Stimulated activated CD8-positive, alpha-beta memory T cell treated with anti-CD3 and anti-CD28 coated beads, Interleukin-4, amount 100 ng/mL, for 48 hours (primary cell): ENCODE measurements around the gene TJAP1.

ENCODE experiments used
- DNase-seq: peaks from one replicate; pipeline ENCODE4 v3.0.0-alpha.2; 2020

Gene TJAP1

GRCh38 chr6:43477235-43478007, at the start of gene TJAP1:
TSS of gene TJAP1 (plus strand) at chr6:43477570. CDS start at chr6:43499002, 21,432 bp downstream.
- DNase-seq: peak; percentile 100

GRCh38 chr6:43428112-43428570, 49.2 kb upstream of the TJAP1 start:
- DNase-seq: no peak

- no peak for DNase-seq
These were observed 48.5 kb upstream of the TJAP1 start for GRCh38 chr6:43428874-43429273.

GRCh38 chr6:43432009-43432945, 45.1 kb upstream of the TJAP1 start:
- DNase-seq: no peak

GRCh38 chr6:43433148-43433547, 44.2 kb upstream of the TJAP1 start:
- no peak for DNase-seq

GRCh38 chr6:43434001-43434840, 43.1 kb upstream of the TJAP1 start:
- DNase-seq: no peak

- DNase-seq: no peak
These were observed 42.4 kb upstream of the TJAP1 start for GRCh38 chr6:43434943-43435342.

GRCh38 chr6:43435682-43436437, 41.5 kb upstream of the TJAP1 start:
- DNase-seq: no peak

- no peak for DNase-seq
These were observed 40.6 kb upstream of the TJAP1 start for GRCh38 chr6:43436577-43437282.

- no peak for DNase-seq
These were observed 39.7 kb upstream of the TJAP1 start for GRCh38 chr6:43437700-43438099.

GRCh38 chr6:43442935-43443334, 34.4 kb upstream of the TJAP1 start:
- DNase-seq: no peak

- no peak for DNase-seq
These were observed 33.3 kb upstream of the TJAP1 start for GRCh38 chr6:43444036-43444435.

GRCh38 chr6:43444582-43444981, 32.8 kb upstream of the TJAP1 start:
- DNase-seq: no peak

- no peak for DNase-seq
These were observed 31.8 kb upstream of the TJAP1 start for GRCh38 chr6:43445576-43445975.

GRCh38 chr6:43447604-43448003, 29.8 kb upstream of the TJAP1 start:
- no peak for DNase-seq

GRCh38 chr6:43448916-43449315, 28.5 kb upstream of the TJAP1 start:
- DNase-seq: no peak

GRCh38 chr6:43450699-43451131, 26.7 kb upstream of the TJAP1 start:
- DNase-seq: no peak

GRCh38 chr6:43451348-43451747, 26.0 kb upstream of the TJAP1 start:
- no peak for DNase-seq

- no peak for DNase-seq
These were observed 25.4 kb upstream of the TJAP1 start for GRCh38 chr6:43451939-43452338.

GRCh38 chr6:43452896-43453295, 24.5 kb upstream of the TJAP1 start:
- no peak for DNase-seq

GRCh38 chr6:43453831-43454230, 23.5 kb upstream of the TJAP1 start:
- DNase-seq: no peak
